NCI-H187 (cell line): Measurements from ENCODE around the gene JPH2.
"Not testable (repeated sequence)": the region's sequence is repeated elsewhere in the genome, so short reads cannot be mapped to it uniquely, and the experiment has no call there.

Source experiments
- DNase-seq, 2 experiments: peaks; one replicate each; lab custom pipeline; 2025; lab: John Stamatoyannopoulos, UW

Gene JPH2

DNA sequence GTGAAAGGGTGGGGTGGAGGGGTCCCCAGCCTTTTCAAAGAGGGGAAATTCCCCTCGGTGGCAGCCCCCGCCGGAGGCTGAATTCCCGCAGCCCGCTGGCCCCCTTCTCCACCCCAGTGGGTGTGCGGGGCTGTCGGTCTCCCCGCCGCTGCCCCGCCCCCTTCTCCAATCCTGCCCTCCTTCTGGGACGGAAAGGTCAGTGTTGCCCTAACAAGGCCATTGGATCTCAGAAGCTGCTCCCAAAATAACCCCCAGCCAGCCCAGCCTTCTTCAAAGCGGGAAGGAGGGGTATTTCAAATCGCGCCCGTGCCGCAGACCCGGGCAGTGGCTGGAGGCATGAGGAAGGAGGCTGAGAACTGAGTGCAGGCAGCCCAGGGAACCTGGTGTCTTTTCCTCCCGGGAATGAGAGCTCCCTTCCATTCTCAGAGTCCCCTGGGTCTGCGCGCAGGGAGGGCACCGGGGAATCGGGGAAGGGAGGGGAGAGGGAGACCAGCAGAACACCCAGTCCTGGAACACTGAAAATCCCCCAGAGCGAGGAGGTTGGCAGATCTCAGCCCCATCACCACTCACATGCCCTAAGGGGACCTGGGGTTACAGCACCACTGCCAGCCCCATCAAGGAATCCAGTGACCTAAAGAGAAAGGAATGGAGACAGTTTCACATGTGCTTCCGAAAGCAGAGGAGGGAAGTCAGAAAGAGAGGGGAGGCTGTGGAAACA lies at the start of gene JPH2:
TSS of gene JPH2 (minus strand) at position 135 of the 718 bp plus-strand sequence. CDS start 483 bp downstream, outside the sequence.
- DNase-seq: no peak

DNA sequence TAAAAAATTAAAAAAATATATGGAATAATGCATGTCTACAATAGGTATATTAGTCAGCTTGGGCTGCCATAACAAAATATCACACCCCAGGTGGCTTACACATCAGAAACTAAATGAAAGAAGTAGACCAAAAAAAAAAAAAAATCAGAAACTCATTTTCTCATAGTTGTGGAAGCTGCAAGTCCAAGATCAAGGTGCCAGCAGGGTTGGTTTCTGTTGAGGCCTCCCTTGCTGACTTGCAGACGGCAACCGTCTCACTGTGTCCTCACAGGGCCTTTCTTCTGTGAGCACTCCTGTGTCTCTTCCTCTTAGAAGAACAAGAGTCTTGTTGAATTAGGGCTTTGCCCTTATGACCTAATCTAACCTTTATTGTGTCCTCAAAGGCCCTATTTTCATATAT lies 48.7 kb upstream of the JPH2 start:
- DNase-seq: no peak

DNA sequence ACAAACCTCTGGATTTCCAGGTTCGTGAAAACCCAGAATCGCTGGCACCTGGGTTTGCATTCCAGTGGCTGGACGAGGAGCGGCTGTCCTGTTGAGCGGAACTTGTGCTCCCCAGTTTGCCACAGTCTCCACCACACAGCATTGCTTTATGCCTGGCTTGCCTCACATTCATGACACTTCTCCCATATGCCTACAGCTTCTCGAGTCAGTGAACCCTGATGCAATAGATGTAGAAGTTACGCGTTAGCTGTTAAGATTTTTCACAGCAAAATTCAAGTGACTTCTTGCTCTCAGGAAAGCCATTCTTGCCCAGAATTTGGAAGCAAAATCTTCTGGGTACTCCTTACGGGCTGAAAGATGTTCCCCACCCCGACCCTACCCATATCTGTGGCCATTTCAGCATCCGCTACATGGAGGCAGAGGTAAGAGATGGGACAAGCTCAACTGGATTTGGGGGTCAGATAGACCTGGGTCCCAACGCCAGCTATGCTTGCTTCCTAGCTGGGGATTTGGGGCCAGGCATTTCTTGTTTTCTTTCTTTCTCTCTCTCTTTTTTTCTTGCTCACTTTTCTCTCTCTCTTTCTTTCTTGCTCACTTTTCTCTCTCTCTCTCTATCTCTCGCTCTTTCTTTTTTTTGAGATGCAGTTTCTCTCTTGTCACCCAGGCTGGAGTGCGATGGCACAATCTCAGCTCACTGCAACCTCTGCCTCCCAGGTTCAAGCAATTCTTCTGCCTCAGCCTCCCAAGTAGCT lies 47.8 kb upstream of the JPH2 start:
- DNase-seq: no peak

DNA sequence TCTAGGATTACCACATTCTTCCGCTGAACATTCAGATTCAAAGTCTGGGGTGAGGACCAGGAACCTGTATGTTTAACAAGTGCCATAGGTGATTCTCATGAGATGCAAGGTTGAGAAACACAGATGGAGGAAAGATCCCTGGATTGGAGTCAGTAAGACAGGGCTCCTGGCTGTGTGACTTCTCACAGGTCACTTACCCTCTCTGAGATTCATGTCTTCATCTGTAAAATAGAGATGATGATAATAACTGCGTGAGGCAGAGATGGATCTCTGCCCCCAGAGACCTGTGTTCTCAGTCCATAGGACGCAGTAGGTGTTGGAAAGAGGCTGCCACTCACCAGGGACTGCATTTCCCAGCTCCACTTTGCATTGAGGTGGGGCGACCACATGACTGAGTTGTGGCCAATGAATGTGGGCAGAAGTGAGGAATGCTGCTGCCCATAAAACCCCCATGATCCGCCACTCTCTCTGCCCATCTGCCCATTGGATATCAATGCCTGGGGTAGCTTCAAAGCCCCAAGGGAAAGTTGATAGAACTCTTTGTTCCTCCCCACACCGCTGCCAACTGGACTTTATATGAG lies 46.5 kb upstream of the JPH2 start:
- no peak for DNase-seq

DNA sequence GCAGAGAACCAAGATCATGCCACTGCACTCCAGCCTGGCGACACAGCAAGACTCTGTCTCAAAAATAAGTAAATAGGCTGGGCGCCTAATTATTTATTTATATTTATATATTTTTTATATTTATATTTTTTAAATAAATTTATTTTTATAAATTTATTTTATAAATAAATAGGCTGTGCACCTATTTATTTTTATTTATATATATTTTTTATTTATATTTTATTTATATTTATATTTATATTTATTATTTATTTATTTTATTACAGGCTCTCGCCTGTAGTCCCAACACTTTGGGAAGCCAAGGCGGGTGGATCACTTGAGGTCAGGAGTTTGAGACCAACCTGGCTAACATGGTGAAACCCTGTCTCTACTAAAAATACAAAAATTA lies 45.5 kb upstream of the JPH2 start:
- not testable (repeated sequence) for DNase-seq

DNA sequence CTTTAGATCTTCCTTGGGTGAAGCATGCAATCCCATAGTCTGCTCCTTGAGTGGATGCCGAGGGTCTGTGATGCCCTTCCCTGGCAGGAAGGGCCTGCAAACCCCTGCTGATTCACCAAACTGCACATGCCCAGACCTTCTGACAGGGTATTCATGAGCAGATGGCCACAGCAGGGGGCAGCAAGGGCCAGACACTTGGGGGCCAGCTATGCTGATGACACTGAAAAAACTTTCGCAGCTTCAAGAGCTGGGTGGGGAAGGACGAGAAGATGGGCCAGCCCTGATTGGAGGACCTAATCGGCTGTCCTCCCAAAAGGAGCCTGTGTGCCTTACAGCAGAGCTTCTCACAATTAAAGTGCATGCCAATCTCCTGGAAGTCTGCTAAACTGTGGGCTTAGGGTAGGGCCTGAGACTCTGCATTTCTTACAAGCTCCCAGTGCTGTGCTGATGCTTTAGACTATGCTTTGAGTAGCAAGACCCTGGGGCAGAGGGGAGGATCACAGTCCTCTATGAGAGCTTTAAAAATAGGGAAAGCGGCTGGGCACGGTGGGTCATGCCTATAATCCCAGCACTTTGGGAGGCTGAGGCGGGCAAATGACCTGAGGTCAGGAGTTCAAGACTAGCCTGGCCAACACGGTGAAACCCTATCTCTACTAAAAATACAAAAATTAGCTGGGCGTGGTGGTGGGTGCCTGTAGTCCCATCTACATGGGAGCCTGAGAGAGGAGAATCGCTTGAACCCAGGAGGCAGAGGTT lies 44.9 kb upstream of the JPH2 start:
- DNase-seq: no peak

DNA sequence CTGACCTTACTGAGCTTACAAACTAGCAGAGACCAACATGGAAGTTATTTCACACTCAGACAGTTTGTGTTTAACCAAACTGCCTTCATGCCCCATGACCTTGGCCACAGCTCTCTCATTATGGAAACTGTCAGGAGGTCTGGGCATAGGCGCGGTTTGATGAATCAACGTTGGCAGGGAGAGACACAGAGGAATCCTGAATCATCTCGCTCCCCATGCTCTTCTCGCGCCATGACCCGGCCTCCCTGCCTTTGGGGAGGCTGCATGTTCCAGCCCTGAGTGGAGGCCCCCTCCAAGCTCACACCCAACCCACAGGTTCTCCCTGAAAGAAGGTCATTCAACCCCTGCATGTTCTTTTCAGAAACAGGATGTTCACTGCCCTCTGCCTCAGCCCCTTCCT lies 44.2 kb upstream of the JPH2 start:
- DNase-seq: no peak

DNA sequence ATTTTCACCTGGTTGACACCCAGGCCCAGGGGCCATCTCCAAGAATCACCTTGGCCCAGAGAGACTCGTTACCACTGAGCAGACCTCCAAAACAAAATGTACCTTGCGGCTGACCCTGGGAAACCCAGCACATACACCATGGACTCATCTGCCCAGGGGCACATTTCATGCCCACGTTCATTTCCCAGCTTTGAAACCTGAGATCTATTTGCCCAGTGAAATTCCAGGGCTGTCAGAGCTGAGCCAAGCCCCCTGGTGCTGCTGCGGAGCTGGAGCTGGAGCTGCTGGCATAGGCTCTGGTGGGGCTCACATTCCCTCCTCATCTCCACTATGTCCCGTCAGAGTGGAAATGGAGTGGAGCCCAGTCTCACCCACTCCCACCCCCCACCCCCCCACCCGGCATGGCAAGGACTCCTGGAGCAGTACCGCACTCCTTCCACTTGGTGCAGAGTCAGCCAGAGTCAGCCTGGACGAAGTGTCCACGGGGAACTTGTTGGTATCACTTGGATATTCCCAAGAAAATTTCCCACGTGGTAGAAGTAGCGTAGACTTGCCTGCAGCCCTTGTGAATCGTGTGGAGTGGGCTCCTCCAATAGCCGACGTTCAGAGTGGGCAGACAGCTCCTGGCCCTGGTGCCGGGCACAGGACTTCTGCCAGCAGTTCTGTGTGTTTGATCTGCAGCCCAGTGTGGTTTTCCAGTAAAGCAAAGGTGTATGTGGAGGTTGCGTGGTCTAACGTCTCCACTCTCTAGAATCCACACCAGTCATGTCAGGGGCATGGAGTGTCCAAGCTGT lies 41.7 kb upstream of the JPH2 start:
- DNase-seq: no peak

DNA sequence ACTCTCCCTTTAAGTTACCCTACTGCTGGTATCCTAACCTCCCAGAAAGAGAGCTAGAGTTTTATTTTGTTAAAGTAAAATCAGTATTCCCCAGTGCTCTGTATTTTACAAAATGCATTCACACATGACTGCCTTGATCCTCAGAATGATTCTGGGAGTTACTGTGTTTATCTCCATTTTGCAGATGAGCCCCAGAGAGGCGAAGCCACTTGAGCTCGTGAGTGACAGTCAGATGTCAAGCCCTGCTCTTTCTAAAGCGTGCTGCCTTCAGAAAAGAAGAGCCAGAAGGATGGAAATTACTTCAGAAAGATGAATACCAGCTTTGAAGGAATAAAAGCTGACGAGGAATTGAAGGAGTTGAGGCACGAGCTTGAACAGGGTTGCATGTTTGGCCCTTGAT lies 37.6 kb upstream of the JPH2 start:
- no peak for DNase-seq

DNA sequence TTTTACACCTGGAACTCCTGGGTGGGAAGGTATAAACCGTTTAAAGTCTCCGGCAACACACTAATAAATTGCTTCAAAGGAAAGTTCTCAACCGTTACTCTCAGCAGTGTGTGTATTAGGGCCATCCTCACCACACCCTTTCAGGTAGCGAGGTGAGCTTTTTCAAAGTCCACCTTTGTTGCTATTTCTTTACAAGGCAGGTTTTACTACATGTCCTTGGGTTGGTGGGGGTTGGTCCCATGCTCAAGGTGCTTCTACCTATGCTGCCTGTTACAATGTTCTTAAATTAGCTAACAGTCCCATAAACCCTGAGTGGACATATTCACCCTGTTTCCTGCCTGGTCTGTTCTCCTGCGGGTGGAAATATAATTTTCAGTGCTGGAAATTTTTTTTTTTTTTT lies 36.7 kb upstream of the JPH2 start:
- DNase-seq: no peak

DNA sequence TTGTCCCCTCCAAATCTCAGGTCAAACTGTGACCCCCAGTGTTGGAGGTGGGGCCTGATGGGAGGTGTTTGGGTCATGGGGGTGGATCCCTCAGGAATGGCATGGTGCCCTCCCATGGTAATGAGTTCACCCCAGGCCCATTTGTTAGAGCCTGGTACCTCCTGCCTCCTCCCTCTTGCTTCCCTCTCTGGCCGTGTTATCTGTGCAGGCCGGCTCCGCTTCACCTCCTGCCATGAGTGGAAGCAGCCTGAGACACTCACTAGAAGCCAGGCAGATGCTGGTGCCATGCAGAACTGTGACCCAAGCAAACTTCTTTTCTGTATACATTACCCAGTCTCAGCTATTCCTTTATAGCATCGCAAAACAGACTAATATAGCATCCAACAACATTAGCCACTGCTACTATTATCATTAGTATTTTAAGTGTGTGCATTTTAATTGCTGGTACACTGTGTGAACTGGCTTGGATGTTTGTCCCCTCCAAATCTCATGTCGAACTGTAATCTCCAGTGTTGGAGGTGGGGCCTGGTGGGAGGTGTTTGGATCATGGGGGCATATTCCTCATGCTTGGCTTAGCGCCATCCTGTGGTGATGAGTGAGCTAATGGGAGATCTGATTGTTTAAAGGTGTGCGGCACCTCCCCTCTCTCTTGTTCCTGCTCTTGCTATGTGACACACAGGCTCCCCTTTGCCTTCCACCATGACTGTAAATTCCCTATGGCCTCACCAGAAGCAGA lies 35.8 kb upstream of the JPH2 start:
- no peak for DNase-seq

DNA sequence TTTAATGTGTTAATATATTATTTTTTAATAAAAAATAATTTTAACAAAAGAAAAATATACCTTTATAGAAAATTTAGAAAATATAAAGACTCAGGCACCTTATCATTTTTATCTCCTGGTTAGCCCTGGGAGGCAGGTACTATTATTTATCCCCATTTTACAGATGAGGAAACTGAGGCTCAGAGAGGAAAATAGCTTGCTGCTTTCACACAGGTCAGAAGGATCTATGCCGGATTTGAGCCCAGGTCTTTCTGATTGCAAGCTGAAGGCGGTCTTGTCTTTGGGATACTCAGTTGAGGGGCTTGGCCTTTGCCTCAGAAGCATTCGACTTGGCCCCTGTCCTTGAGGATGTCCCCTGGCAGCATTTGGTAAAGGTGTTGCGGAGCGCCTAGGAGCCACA lies 35.0 kb upstream of the JPH2 start:
- DNase-seq: no peak

DNA sequence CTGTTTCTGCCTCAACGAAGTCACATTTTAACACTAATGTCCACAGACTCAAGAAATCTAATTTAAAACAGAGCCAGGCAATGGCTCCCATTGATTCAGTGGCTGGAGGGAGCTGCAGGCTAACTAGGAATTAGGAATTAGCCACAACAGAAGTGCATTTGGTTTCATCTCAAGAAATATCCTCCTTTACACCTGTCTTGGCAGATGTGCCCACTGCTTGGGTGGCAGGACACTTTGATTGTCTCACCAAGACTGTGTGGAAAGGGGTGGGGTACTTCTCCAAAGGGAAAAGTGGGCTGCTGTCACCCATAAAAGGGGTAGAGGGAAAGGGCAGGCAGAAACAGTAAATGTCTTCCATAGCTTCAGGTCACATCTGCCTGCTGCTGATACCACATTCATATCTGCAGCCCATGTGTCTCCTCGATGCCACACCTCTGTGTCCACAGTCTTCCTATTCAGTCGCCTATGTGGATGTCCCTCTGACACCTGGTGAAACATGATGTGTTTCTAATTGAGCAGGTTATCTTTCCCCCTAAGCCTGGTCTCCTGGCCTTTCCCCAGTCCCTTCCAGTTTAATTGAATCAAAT lies 34.5 kb upstream of the JPH2 start:
- DNase-seq: no peak

DNA sequence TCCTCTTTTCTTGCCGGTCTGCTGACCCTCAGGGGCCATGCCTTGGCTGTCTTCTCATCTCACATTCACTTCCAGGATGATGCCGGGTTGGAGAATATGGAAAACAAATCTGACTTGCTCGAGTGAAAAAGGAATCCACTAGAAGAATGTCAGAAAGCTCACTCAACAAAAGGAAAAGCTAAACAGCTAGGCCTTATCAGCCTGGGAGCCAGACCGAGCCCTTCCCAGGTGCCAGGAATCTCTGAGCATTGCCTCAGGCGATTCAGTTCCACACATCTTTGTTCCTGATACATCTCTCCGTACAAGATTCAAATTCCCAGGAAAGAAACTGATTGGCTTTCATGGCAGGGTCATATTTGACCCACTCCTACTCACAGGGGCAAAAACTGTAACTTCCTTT lies 32.8 kb upstream of the JPH2 start:
- no peak for DNase-seq

DNA sequence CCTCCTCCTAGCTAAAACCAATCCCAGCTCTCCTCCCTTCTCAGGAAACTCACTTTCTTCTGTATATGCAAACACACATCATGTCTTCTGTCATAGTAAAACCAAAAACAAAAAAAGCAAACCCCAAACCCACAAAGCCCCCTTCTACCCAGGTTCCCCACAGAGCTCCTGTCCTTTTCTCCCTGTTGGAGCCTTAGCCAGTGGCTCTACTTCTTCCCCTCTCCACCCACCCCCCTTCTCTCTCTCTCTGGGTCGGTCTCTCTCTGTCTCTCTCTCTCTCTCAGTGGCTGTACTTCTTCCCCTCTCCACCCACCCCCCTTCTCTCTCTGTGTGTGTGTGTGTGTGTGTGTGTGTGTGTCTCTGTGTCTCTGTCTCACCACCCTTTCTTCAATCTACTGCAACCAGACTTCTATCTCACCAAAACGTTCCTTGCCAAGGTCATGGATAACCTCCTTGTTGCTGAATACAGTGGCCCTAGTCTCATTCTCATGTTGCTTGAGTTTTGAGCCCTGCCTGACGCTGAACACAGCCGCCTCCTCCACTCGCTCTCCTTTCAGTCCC lies 32.3 kb upstream of the JPH2 start:
- no peak for DNase-seq

DNA sequence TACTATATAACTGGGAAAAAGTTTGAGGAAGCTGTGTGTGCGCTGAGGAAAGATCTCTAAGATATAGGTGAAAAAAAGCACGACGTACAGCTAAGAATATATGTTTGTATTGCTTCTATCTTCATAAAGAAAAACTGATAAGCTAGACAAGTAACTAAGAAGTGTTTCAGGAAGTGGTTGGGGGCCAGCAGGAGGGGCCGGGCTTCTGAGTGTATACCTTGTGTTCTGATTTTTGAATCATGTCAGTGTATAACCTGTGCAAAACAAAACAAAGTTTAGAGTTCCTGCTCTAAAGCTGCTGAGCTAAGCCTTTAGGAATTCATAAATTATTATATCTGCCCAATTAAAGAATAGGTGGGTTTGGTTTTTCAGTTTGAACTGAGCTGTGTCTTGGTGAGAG lies 31.5 kb upstream of the JPH2 start:
- no peak for DNase-seq

DNA sequence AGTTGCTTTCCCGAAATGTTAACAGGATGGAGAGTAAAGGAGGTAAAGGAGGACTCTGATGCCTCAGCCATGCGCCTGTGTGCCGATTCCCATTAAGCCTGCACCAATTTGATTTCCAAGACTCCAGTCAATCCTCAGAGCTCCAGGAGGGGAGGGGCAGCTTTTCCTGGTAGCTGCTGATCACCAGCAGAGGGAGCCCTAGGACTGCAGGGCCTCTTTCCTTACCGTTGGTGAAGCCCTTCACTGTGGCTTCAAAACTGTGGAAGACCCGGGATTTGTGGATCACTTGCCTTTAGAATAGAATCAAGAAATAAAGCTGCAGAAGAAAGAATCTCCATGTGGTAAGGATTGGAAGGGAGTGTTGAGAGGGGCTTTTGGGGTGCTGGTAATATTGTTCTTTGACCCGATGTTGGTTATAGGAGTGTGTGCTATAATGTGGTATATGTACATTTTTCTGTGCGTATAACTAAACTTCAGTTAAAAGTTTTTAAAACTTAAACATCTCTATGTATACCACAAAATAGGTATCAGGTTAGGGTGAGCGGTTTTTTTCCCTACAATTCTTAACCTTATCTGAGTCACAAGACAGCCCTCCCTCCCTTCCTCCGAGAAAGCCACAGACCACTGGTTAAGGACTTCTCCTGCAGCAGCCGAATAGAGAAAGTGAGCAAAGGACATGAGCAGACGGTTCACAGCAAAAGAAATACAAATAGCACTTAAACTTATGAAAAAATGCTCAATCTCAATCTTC lies 30.5 kb upstream of the JPH2 start:
- DNase-seq: peak in 1 of 2 experiments; percentile 35

DNA sequence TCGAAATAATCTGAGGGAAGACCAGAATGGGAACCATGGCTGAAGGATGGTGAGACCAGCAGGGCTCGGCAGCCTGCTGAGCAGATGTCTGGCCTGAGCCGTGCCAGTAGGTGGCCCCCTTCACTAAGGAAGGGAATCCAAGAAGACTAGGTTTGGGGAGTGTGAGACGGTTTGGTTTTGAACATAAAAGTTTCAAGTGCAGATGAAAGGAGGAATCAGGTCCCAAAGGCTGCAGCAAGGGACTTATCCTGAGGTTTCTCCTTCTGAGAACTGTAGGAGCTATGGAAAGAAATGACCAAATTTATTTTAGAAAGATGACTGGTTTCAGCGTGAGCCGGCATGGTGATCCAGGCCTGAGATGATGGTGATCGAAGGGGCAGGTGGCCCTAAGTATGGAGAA lies 28.1 kb upstream of the JPH2 start:
- no peak for DNase-seq

DNA sequence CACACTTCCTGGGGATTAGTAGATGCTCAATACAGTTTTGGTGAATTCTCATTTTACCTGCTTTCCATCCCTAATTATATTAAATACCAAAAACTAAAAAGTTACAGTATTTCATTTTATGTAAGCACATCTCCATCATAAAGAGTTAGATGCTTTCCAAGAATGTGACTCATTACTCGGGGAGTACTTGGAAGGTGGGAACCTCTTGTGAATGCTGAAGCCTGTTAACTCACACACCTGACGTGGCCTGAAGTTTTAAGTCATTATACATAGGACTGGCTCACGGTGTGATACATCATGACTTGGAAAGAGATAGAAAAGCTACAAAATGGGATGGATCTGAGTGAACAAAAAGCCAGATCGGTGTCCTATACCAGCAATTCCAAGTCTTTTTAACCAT lies 25.8 kb upstream of the JPH2 start:
- no peak for DNase-seq
